ENCODE measurements around the gene MYL7. TPM values are rescaled to one million over a fixed set of nuclear protein-coding genes. Genes with fewer than 3 reads are reported as not detected.
A peak's percentile ranks its signal among the peaks of the same experiment; 100 is the strongest.

The MYL7 gene
- total and polyA plus RNA-seq, 9 of the 15 experiments (the other 6 are each of a cell fraction or from before 2014, with no cell fraction given), result not detected

GRCh38 chr7:44112231-44112996 lies 28.7 kb downstream of the MYL7 start (continued):
- TF ChIP-seq ZFP30 (CRISPR knock-in tag; IDR thresholded peaks at IDR 0.05; ENCODE audit: borderline replicate concordance) (no peak), TCF3 (CRISPR knock-in tag; IDR thresholded peaks at IDR 0.05) (no peak), ZNF347 (CRISPR knock-in tag; IDR thresholded peaks at IDR 0.05; ENCODE audit: low read depth) (no peak), JUN (IDR thresholded peaks at IDR 0.05; ENCODE audit: borderline replicate concordance, low read depth, low read length) (no peak), JUN (CRISPR knock-in tag; IDR thresholded peaks at IDR 0.05; ENCODE audit: borderline replicate concordance) (no peak), HNRNPLL (IDR thresholded peaks at IDR 0.05; ENCODE audit: low read depth, low read length, poor library complexity, severe bottlenecking) (no peak), MTA1 (IDR thresholded peaks at IDR 0.05; ENCODE audit: borderline replicate concordance) (no peak), ZNF311 (CRISPR knock-in tag; IDR thresholded peaks at IDR 0.05) (no peak), KLF6 (CRISPR knock-in tag; IDR thresholded peaks at IDR 0.05; ENCODE audit: borderline replicate concordance) (no peak), HNRNPUL1 (IDR thresholded peaks at IDR 0.05; ENCODE audit: low read length) (no peak), RUNX1 (IDR thresholded peaks at IDR 0.05; ENCODE audit: low read depth) (no peak), PTTG1 (tag; IDR thresholded peaks at IDR 0.05; ENCODE audit: low read depth) (no peak), FOXM1 (IDR thresholded peaks at IDR 0.05; ENCODE audit: low read depth) (no peak), FOXM1 (CRISPR knock-in tag; IDR thresholded peaks at IDR 0.05; ENCODE audit: low read depth) (no peak), NR3C1 (CRISPR knock-in tag; IDR thresholded peaks at IDR 0.05) (no peak), ZBTB26 (CRISPR knock-in tag; IDR thresholded peaks at IDR 0.05) (no peak), ZNF212 (CRISPR knock-in tag; IDR thresholded peaks at IDR 0.05) (no peak), RBM25 (IDR thresholded peaks at IDR 0.05; ENCODE audit: low read depth, low read length, severe bottlenecking) (no peak), SNRNP70 (optimal IDR thresholded peaks at IDR 0.05; ENCODE audit: low read depth, low read length) (no peak), PHF20 (IDR thresholded peaks at IDR 0.05; ENCODE audit: partially characterized antibody) (no peak), ZNF75A (CRISPR knock-in tag; IDR thresholded peaks at IDR 0.05) (no peak)
- TF ChIP-seq, protein P1, sequence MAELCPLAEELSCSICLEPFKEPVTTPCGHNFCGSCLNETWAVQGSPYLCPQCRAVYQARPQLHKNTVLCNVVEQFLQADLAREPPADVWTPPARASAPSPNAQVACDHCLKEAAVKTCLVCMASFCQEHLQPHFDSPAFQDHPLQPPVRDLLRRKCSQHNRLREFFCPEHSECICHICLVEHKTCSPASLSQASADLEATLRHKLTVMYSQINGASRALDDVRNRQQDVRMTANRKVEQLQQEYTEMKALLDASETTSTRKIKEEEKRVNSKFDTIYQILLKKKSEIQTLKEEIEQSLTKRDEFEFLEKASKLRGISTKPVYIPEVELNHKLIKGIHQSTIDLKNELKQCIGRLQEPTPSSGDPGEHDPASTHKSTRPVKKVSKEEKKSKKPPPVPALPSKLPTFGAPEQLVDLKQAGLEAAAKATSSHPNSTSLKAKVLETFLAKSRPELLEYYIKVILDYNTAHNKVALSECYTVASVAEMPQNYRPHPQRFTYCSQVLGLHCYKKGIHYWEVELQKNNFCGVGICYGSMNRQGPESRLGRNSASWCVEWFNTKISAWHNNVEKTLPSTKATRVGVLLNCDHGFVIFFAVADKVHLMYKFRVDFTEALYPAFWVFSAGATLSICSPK (IDR thresholded peaks at IDR 0.05; ENCODE audit: borderline replicate concordance), result no peak
- TF ChIP-seq, protein P2, sequence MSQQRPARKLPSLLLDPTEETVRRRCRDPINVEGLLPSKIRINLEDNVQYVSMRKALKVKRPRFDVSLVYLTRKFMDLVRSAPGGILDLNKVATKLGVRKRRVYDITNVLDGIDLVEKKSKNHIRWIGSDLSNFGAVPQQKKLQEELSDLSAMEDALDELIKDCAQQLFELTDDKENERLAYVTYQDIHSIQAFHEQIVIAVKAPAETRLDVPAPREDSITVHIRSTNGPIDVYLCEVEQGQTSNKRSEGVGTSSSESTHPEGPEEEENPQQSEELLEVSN (IDR thresholded peaks at IDR 0.05; ENCODE audit: borderline replicate concordance in 1 of 2, extremely low read depth in 1 of 2, insufficient read depth in 1 of 2, insufficient read length in 1 of 2, low read depth in 1 of 2, low read length in 1 of 2, poor library complexity in 1 of 2, severe bottlenecking in 1 of 2), result no peak
- TF ChIP-seq, protein P3, sequence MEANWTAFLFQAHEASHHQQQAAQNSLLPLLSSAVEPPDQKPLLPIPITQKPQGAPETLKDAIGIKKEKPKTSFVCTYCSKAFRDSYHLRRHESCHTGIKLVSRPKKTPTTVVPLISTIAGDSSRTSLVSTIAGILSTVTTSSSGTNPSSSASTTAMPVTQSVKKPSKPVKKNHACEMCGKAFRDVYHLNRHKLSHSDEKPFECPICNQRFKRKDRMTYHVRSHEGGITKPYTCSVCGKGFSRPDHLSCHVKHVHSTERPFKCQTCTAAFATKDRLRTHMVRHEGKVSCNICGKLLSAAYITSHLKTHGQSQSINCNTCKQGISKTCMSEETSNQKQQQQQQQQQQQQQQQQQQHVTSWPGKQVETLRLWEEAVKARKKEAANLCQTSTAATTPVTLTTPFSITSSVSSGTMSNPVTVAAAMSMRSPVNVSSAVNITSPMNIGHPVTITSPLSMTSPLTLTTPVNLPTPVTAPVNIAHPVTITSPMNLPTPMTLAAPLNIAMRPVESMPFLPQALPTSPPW (CRISPR knock-in tag; IDR thresholded peaks at IDR 0.05), result peak; percentile 42; the same call in 1 of the 2 replicates
